ENCODE data around the gene FBXL14.
A peak's percentile ranks its signal among the peaks of the same experiment; 100 is the strongest.
"Not testable (repeated sequence)": the region's sequence is repeated elsewhere in the genome, so short reads cannot be mapped to it uniquely, and the experiment has no call there.

Gene FBXL14

GRCh38 chr12:1608713-1609119, 14.3 kb upstream of the FBXL14 start:
- Mint-ChIP-seq H3K4me3 (no peak overlapping the region), H3K9me3 (no peaks in the 10 kb centered on the region), H3K4me1 (ENCODE audit: low read depth) (peaks cover 14% of the 10 kb centered on the region), H3K36me3 (ENCODE audit: low read depth) (no peaks in the 10 kb centered on the region), H3K27me3 (ENCODE audit: low read depth) (peaks cover 9% of the 10 kb centered on the region), H3K27ac (no peak overlapping the region)

- H3K27me3 Mint-ChIP-seq (ENCODE audit: low read depth): peaks cover 9% of the 10 kb centered on the region
- H3K4me3 Mint-ChIP-seq: no peak overlapping the region
- no peaks in the 10 kb centered on the region for H3K36me3 Mint-ChIP-seq (ENCODE audit: low read depth)
- no peaks in the 10 kb centered on the region for H3K9me3 Mint-ChIP-seq
- peaks cover 14% of the 10 kb centered on the region for H3K4me1 Mint-ChIP-seq (ENCODE audit: low read depth)
- H3K27ac Mint-ChIP-seq: no peak overlapping the region
Measured at GRCh38 chr12:1607940-1608712, 13.7 kb upstream of the FBXL14 start.

- Mint-ChIP-seq H3K4me3 (peak overlapping the region; percentile 85), H3K9me3 (no peaks in the 10 kb centered on the region), H3K27me3 (ENCODE audit: low read depth) (peaks cover 5% of the 10 kb centered on the region), H3K36me3 (ENCODE audit: low read depth) (no peaks in the 10 kb centered on the region), H3K4me1 (ENCODE audit: low read depth) (peaks cover 26% of the 10 kb centered on the region), H3K27ac (no peak overlapping the region)
Measured at GRCh38 chr12:1606021-1606622, 11.7 kb upstream of the FBXL14 start.

- Mint-ChIP-seq H3K4me1 (ENCODE audit: low read depth) (peaks cover 28% of the 10 kb centered on the region), H3K27ac (peak overlapping the region; percentile 56), H3K36me3 (ENCODE audit: low read depth) (no peaks in the 10 kb centered on the region), H3K27me3 (ENCODE audit: low read depth) (peaks cover 5% of the 10 kb centered on the region), H3K4me3 (peak overlapping the region; percentile 85), H3K9me3 (no peaks in the 10 kb centered on the region)
Measured at GRCh38 chr12:1605129-1606020, 11.0 kb upstream of the FBXL14 start.

- H3K9me3 Mint-ChIP-seq: no peaks in the 10 kb centered on the region
- peaks cover 5% of the 10 kb centered on the region for H3K27me3 Mint-ChIP-seq (ENCODE audit: low read depth)
- H3K36me3 Mint-ChIP-seq (ENCODE audit: low read depth): no peaks in the 10 kb centered on the region
- no peak overlapping the region for H3K4me3 Mint-ChIP-seq
- no peak overlapping the region for H3K27ac Mint-ChIP-seq
- H3K4me1 Mint-ChIP-seq (ENCODE audit: low read depth): peaks cover 28% of the 10 kb centered on the region
Measured at GRCh38 chr12:1604464-1604863, 10.1 kb upstream of the FBXL14 start.

- no peaks in the 10 kb centered on the region for H3K9me3 Mint-ChIP-seq
- H3K27me3 Mint-ChIP-seq (ENCODE audit: low read depth): peaks cover under 1% of the 10 kb centered on the region
- H3K4me1 Mint-ChIP-seq (ENCODE audit: low read depth): peaks cover 28% of the 10 kb centered on the region
- peak overlapping the region; percentile 53 for H3K27ac Mint-ChIP-seq
- no peaks in the 10 kb centered on the region for H3K36me3 Mint-ChIP-seq (ENCODE audit: low read depth)
- peak overlapping the region; percentile 40 for H3K4me3 Mint-ChIP-seq
Measured at GRCh38 chr12:1603269-1603993, 9.1 kb upstream of the FBXL14 start.

- not testable (repeated sequence) for H3K4me3 Mint-ChIP-seq; H3K9me3 Mint-ChIP-seq; H3K27me3 Mint-ChIP-seq (ENCODE audit: low read depth); H3K36me3 Mint-ChIP-seq (ENCODE audit: low read depth)
- peak overlapping the region; percentile 89 for H3K27ac Mint-ChIP-seq
- peaks cover 28% of the 10 kb centered on the region for H3K4me1 Mint-ChIP-seq (ENCODE audit: low read depth)
Measured at GRCh38 chr12:1602706-1603105, 8.3 kb upstream of the FBXL14 start.

- H3K27me3 Mint-ChIP-seq (ENCODE audit: low read depth): no peaks in the 10 kb centered on the region
- H3K9me3 Mint-ChIP-seq: no peaks in the 10 kb centered on the region
- no peak overlapping the region for H3K4me3 Mint-ChIP-seq
- peaks cover 23% of the 10 kb centered on the region for H3K4me1 Mint-ChIP-seq (ENCODE audit: low read depth)
- H3K36me3 Mint-ChIP-seq (ENCODE audit: low read depth): no peaks in the 10 kb centered on the region
- H3K27ac Mint-ChIP-seq: no peak overlapping the region
Measured at GRCh38 chr12:1598757-1599156, 4.4 kb upstream of the FBXL14 start.

GRCh38 chr12:1595690-1596347, 1.4 kb upstream of the FBXL14 start:
- H3K36me3 Mint-ChIP-seq (ENCODE audit: low read depth): peaks cover 18% of the 10 kb centered on the region
- H3K27ac Mint-ChIP-seq: no peak overlapping the region
- H3K4me1 Mint-ChIP-seq (ENCODE audit: low read depth): peaks cover 31% of the 10 kb centered on the region
- H3K27me3 Mint-ChIP-seq (ENCODE audit: low read depth): no peaks in the 10 kb centered on the region
- H3K4me3 Mint-ChIP-seq: peak overlapping the region; percentile 95
- H3K9me3 Mint-ChIP-seq: no peaks in the 10 kb centered on the region

GRCh38 chr12:1595026-1595561, 713 bp upstream of the FBXL14 start:
- Mint-ChIP-seq H3K9me3 (no peaks in the 10 kb centered on the region), H3K27ac (peak overlapping the region; percentile 89), H3K36me3 (ENCODE audit: low read depth) (peaks cover 19% of the 10 kb centered on the region), H3K4me3 (peak overlapping the region; percentile 95), H3K4me1 (ENCODE audit: low read depth) (peaks cover 35% of the 10 kb centered on the region), H3K27me3 (ENCODE audit: low read depth) (no peaks in the 10 kb centered on the region)

- no peaks in the 10 kb centered on the region for H3K9me3 Mint-ChIP-seq
- H3K4me1 Mint-ChIP-seq (ENCODE audit: low read depth): peaks cover 39% of the 10 kb centered on the region
- peak overlapping the region; percentile 94 for H3K4me3 Mint-ChIP-seq
- H3K36me3 Mint-ChIP-seq (ENCODE audit: low read depth): peaks cover 19% of the 10 kb centered on the region
- no peak overlapping the region for H3K27ac Mint-ChIP-seq
- no peaks in the 10 kb centered on the region for H3K27me3 Mint-ChIP-seq (ENCODE audit: low read depth)
Measured at GRCh38 chr12:1594006-1594260, 448 bp downstream of the FBXL14 start.

GRCh38 chr12:1593174-1594005, 991 bp downstream of the FBXL14 start:
- peak overlapping the region; percentile 89 for H3K27ac Mint-ChIP-seq
- peaks cover 45% of the 10 kb centered on the region for H3K4me1 Mint-ChIP-seq (ENCODE audit: low read depth)
- peak overlapping the region; percentile 94 for H3K4me3 Mint-ChIP-seq
- H3K27me3 Mint-ChIP-seq (ENCODE audit: low read depth): no peaks in the 10 kb centered on the region
- peaks cover 23% of the 10 kb centered on the region for H3K36me3 Mint-ChIP-seq (ENCODE audit: low read depth)
- no peaks in the 10 kb centered on the region for H3K9me3 Mint-ChIP-seq

Measured in T-helper 1 cell treated with Interleukin-12 subunit alpha and Interleukin-12 subunit beta and Interleukin-4 antibody, amounts not matched to agents 30 μg/mL and 1 μg/mL, for 36 hours (primary cell).